Measurements from ENCODE around the gene USH1G.

DNA sequence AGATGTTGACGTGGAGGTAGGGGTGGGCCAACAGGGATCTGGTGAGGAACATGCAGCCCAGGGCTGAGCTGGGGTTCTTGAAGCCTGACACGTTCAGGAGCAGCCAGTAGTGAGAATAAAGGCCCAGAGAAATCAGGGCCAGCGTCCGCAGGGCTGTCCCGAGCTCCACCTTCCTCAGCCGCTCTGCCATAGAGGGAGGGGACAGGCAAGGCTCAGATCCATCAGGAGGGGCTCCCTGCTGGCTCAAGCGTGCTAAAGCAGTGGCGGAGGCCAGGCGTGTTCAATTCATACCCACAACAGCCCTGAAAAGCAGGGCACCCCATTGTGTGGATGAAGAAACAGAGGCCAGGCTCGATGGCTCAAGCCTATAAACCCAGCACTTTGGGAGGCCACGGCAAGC is 42.0 kb downstream of the USH1G start:
- TF ChIP-seq, protein P1, sequence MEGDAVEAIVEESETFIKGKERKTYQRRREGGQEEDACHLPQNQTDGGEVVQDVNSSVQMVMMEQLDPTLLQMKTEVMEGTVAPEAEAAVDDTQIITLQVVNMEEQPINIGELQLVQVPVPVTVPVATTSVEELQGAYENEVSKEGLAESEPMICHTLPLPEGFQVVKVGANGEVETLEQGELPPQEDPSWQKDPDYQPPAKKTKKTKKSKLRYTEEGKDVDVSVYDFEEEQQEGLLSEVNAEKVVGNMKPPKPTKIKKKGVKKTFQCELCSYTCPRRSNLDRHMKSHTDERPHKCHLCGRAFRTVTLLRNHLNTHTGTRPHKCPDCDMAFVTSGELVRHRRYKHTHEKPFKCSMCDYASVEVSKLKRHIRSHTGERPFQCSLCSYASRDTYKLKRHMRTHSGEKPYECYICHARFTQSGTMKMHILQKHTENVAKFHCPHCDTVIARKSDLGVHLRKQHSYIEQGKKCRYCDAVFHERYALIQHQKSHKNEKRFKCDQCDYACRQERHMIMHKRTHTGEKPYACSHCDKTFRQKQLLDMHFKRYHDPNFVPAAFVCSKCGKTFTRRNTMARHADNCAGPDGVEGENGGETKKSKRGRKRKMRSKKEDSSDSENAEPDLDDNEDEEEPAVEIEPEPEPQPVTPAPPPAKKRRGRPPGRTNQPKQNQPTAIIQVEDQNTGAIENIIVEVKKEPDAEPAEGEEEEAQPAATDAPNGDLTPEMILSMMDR (IDR thresholded peaks at IDR 0.05; ENCODE audit: poor library complexity), result no peak
- no peak for TF ChIP-seq EZH2phosphoT487 (IDR thresholded peaks at IDR 0.05; ENCODE audit: low read depth, severe bottlenecking, unreplicated experiment)

Measured in hepatocyte (in vitro differentiated cells).